Natural killer cell (primary cell): Measurements from ENCODE around the gene TDG. TPM values are rescaled to one million over a fixed set of nuclear protein-coding genes. Genes with fewer than 3 reads are reported as not detected.

ENCODE experiments used
- ATAC-seq, 3 donors: fragments of 150-1000 bp in 2 of 3; fragments of 200-7000 bp in 1 of 3; cut with Tn5 transposase; 1 replicate in 1 of 3; 2 replicates in 2 of 3; pipeline ENCODE4 v1.10.0; 2021; ENCODE audit warnings: mild to moderate bottlenecking in 2 of 3, moderate library complexity in 2 of 3
- DNase-seq, 2 donors: peaks; one replicate each; pipeline versions ENCODE4 v3.0.0 to v3.0.0-alpha.2; 2013 to 2021; ENCODE audit warnings: mixed read lengths in 1 of 2
- H3K27ac ChIP-seq: one replicate; pipeline ENCODE4 v1.5.1; 2013; ENCODE audit warnings: mild to moderate bottlenecking, low read length
- H3K27me3 ChIP-seq: one replicate; pipeline ENCODE4 v1.6.1; 2013; ENCODE audit warnings: low read length; ENCODE audit not compliant: control insufficient read depth, insufficient read depth
- H3K36me3 ChIP-seq: one replicate; pipeline ENCODE4 v1.6.1; 2013; ENCODE audit warnings: low read length; ENCODE audit not compliant: control insufficient read depth, insufficient read depth
- H3K4me1 ChIP-seq: one replicate; pipeline ENCODE4 v1.6.1; 2013; ENCODE audit warnings: low read length; ENCODE audit not compliant: control insufficient read depth, insufficient read depth
- H3K4me3 ChIP-seq: one replicate; pipeline ENCODE4 v1.5.1; 2013; ENCODE audit warnings: low read length
- H3K9me3 ChIP-seq: one replicate; pipeline ENCODE4 v1.6.1; 2013; ENCODE audit warnings: low read length; ENCODE audit not compliant: control insufficient read depth, insufficient read depth
- H3K27ac Mint-ChIP-seq, 2 donors: one replicate each; pipeline ENCODE4 v1.8.0; 2022; ENCODE audit warnings: mild to moderate bottlenecking in 2 of 2, mixed read lengths in 2 of 2, moderate library complexity in 1 of 2
- H3K27me3 Mint-ChIP-seq, 2 donors: one replicate each; pipeline ENCODE4 v1.8.0; 2022; ENCODE audit warnings: low read depth in 2 of 2, mixed read lengths in 2 of 2
- H3K36me3 Mint-ChIP-seq: one replicate; pipeline ENCODE4 v1.8.0; 2022; ENCODE audit warnings: mixed read lengths
- H3K4me1 Mint-ChIP-seq, 2 donors: one replicate each; pipeline ENCODE4 v1.8.0; 2022; ENCODE audit warnings: mixed read lengths in 2 of 2
- H3K4me3 Mint-ChIP-seq: one replicate; pipeline ENCODE4 v1.8.0; 2022; ENCODE audit warnings: mild to moderate bottlenecking, moderate library complexity, mixed read lengths
- H3K9me3 Mint-ChIP-seq, 2 donors: one replicate each; pipeline ENCODE4 v1.8.0; 2022; ENCODE audit warnings: mixed read lengths in 2 of 2
- WGBS: methylation state at CpG from one replicate; pipeline ENCODE4 v1.1.7; 2013; ENCODE audit warnings: missing lambda C conversion rate; ENCODE audit not compliant: insufficient coverage; 5-methylcytosine and 5-hydroxymethylcytosine counted together
- intact Hi-C: fragments of 100-400 bp; cut with micrococcal nuclease; formaldehyde crosslinking; loops from one replicate; pipeline ENCODE4 v1.14.2; 2022
- total RNA-seq, 4 donors: library from RNA; stranded (reverse); fragments of 120-200 nt in 1 of 4; gene quantifications; one replicate each; pipeline versions ENCODE4 v1.2.3 to v1.2.4, GENCODE V29; 2013 to 2022
- TF ChIP-seq, protein P1 (sequence below): fragments of 200-600 bp; IDR thresholded peaks from one replicate; pipeline ENCODE4 v1.8.0; 2022; ENCODE audit warnings: antibody characterized with exemption

Gene TDG
- total RNA-seq, 3 donors from 2014 or later (not counting 1 experiment from before 2014, with no cell fraction given), result 28.2 to 28.7 (median 28.7) TPM

DNA sequence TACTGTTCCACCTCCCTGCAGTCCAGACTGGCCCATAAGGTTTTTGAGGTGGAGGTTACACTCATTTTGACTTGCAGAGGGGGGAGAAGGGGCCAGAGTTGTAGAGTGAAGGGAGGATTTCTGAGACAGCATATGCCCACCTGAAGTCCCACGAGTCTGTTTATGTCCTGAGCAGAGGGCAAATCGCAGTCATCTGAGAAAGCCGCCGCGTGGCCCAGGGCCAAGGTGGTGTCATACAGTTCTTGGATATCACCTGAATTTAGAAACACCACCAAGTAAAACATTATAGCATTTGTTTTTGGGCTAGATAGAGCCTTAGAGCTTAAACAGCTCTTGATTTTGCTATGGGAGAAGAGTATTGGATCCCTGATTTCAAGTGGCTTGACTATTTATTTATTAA is 30.9 kb downstream of the TDG start:
- H3K27ac ChIP-seq, result no peak overlapping the region
- Mint-ChIP-seq H3K9me3 (no peaks in the 10 kb centered on the region), H3K27ac (no peak overlapping the region), H3K4me3 (no peak overlapping the region), H3K4me1 (no peaks in the 10 kb centered on the region), H3K36me3 (no peaks in the 10 kb centered on the region), H3K27me3 (peaks cover 15 to 24% of the 10 kb centered on the region in 2 donors)
- H3K9me3 ChIP-seq, result no peaks in the 10 kb centered on the region
- intact Hi-C loops, result no loop called here
- no peaks in the 10 kb centered on the region for H3K4me1 ChIP-seq
- H3K4me3 ChIP-seq, result no peak overlapping the region
- H3K27me3 ChIP-seq, result no peaks in the 10 kb centered on the region
- 98% methylated on average over 5 of the region's 5 CpGs for WGBS
- ATAC-seq (no peak), DNase-seq (no peak)
- H3K36me3 ChIP-seq, result no peaks in the 10 kb centered on the region
- TF ChIP-seq, protein P1, sequence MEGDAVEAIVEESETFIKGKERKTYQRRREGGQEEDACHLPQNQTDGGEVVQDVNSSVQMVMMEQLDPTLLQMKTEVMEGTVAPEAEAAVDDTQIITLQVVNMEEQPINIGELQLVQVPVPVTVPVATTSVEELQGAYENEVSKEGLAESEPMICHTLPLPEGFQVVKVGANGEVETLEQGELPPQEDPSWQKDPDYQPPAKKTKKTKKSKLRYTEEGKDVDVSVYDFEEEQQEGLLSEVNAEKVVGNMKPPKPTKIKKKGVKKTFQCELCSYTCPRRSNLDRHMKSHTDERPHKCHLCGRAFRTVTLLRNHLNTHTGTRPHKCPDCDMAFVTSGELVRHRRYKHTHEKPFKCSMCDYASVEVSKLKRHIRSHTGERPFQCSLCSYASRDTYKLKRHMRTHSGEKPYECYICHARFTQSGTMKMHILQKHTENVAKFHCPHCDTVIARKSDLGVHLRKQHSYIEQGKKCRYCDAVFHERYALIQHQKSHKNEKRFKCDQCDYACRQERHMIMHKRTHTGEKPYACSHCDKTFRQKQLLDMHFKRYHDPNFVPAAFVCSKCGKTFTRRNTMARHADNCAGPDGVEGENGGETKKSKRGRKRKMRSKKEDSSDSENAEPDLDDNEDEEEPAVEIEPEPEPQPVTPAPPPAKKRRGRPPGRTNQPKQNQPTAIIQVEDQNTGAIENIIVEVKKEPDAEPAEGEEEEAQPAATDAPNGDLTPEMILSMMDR, result no peak

DNA sequence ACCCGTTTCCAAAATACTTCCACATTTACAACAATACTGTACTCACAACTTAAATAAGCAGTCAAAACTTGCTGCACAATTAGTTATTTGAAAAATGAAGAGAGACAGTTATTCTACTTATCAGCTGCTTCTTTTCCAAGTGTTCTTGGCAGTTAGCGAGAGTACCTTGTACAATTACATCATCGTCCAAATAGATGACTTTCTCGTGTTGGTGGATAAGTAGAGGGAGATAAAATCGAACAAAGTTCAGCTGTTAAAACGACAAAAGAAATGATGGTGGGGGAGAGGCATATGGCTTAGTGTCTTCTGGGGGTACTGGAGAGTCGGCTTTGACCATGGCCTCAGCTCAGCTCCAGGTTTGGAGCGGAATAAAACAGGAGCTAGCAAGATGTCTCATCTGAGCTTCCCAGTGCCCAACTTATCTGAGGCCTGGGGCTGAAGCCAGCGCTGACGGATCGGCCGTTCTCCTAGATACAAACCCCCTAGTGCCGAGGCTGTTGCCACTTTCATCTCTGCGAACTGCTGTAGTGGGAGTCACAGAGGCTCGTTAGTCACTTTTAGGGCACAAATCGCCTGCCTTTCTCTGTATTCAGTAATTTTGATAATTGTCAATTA is 31.7 kb downstream of the TDG start:
- Mint-ChIP-seq H3K4me3 (no peak overlapping the region), H3K9me3 (no peaks in the 10 kb centered on the region), H3K36me3 (no peaks in the 10 kb centered on the region), H3K27ac (no peak overlapping the region), H3K27me3 (peaks cover 15 to 24% of the 10 kb centered on the region in 2 donors), H3K4me1 (no peaks in the 10 kb centered on the region)
- ATAC-seq (no peak), DNase-seq (no peak)
- H3K36me3 ChIP-seq, result no peaks in the 10 kb centered on the region
- intact Hi-C loops, result no loop called here
- 91% methylated on average over 15 of the region's 16 CpGs for WGBS
- no peaks in the 10 kb centered on the region for H3K4me1 ChIP-seq
- H3K27me3 ChIP-seq, result no peaks in the 10 kb centered on the region
- H3K4me3 ChIP-seq, result no peak overlapping the region
- TF ChIP-seq, protein P1, result no peak
- no peaks in the 10 kb centered on the region for H3K9me3 ChIP-seq
- no peak overlapping the region for H3K27ac ChIP-seq

DNA sequence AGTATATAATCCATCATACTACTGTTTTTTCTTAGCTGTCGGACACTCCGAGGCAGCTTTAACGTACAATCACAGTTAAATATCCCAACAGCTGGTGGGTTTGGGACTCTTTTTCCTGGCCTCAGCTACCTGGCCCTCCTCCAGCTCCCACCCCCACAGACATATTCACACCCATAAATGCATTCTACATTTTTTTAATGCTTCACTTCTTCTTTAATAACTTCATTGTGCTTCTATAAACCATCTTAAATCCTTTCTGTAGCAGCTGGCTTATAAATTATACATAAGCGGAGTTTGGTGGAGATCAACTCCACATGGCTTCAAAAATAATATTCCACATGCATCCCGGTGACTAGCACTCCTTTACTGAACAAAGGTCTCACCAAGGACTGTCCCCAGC is 33.3 kb downstream of the TDG start:
- DNase-seq (no peak), ATAC-seq (no peak)
- H3K36me3 Mint-ChIP-seq, result no peaks in the 10 kb centered on the region
- Histone ChIP-seq H3K36me3 (no peaks in the 10 kb centered on the region), H3K4me1 (no peaks in the 10 kb centered on the region), H3K27ac (no peak overlapping the region), H3K9me3 (no peaks in the 10 kb centered on the region), H3K4me3 (no peak overlapping the region), H3K27me3 (no peaks in the 10 kb centered on the region)
- peaks cover 18 to 31% of the 10 kb centered on the region in 2 donors for H3K27me3 Mint-ChIP-seq
- H3K4me3 Mint-ChIP-seq, result no peak overlapping the region
- TF ChIP-seq, protein P1, result no peak
- H3K9me3 Mint-ChIP-seq, result no peaks in the 10 kb centered on the region
- H3K4me1 Mint-ChIP-seq, result no peaks in the 10 kb centered on the region
- WGBS, result 92% methylated on average over 5 of the region's 5 CpGs
- H3K27ac Mint-ChIP-seq, result no peak overlapping the region
- intact Hi-C loops, result no loop called here
